ENCODE measurements around the gene CCDC68.

Gene CCDC68

GRCh38 chr18:54919412-54919811, 39.8 kb downstream of the CCDC68 start:
- DNase-seq (ENCODE audit: low spot score) = peak; percentile 93

GRCh38 chr18:54918060-54918459, 41.2 kb downstream of the CCDC68 start:
- peak; percentile 93 for DNase-seq (ENCODE audit: low spot score)

GRCh38 chr18:54916507-54916906, 42.8 kb downstream of the CCDC68 start:
- DNase-seq (ENCODE audit: low spot score) = no peak

GRCh38 chr18:54914816-54915215, 44.4 kb downstream of the CCDC68 start:
- no peak for DNase-seq (ENCODE audit: low spot score)

- DNase-seq (ENCODE audit: low spot score) = no peak
Observed at GRCh38 chr18:54911551-54911950, 47.7 kb downstream of the CCDC68 start.

- no peak for DNase-seq (ENCODE audit: low spot score)
Observed at GRCh38 chr18:54910161-54910919, 48.9 kb downstream of the CCDC68 start.

- DNase-seq (ENCODE audit: low spot score) = no peak
Observed at GRCh38 chr18:54909538-54909937, 49.7 kb downstream of the CCDC68 start.

- no peak for DNase-seq (ENCODE audit: low spot score)
Observed at GRCh38 chr18:54906331-54907185, 52.7 kb downstream of the CCDC68 start.

GRCh38 chr18:54905629-54906028, 53.6 kb downstream of the CCDC68 start:
- no peak for DNase-seq (ENCODE audit: low spot score)

- DNase-seq (ENCODE audit: low spot score) = no peak
Observed at GRCh38 chr18:54904581-54904980, 54.7 kb downstream of the CCDC68 start.

GRCh38 chr18:54900290-54900689, 59.0 kb downstream of the CCDC68 start:
- DNase-seq (ENCODE audit: low spot score) = no peak

GRCh38 chr18:54899500-54899899, 59.8 kb downstream of the CCDC68 start:
- no peak for DNase-seq (ENCODE audit: low spot score)

GRCh38 chr18:54888933-54889332, 70.3 kb downstream of the CCDC68 start:
- DNase-seq (ENCODE audit: low spot score) = no peak

GRCh38 chr18:54888378-54888777, 70.9 kb downstream of the CCDC68 start:
- DNase-seq (ENCODE audit: low spot score) = no peak

GRCh38 chr18:54883816-54884604, 75.3 kb downstream of the CCDC68 start:
- no peak for DNase-seq (ENCODE audit: low spot score)

GRCh38 chr18:54882318-54882717, 76.9 kb downstream of the CCDC68 start:
- no peak for DNase-seq (ENCODE audit: low spot score)

GRCh38 chr18:54881229-54881768, 78.0 kb downstream of the CCDC68 start:
- peak; percentile 12 for DNase-seq (ENCODE audit: low spot score)

- peak; percentile 57 for DNase-seq (ENCODE audit: low spot score)
Observed at GRCh38 chr18:54880395-54881105, 78.7 kb downstream of the CCDC68 start.

GRCh38 chr18:54879691-54880090, 79.6 kb downstream of the CCDC68 start:
- no peak for DNase-seq (ENCODE audit: low spot score)

- no peak for DNase-seq (ENCODE audit: low spot score)
Observed at GRCh38 chr18:54878659-54879358, 80.5 kb downstream of the CCDC68 start.

Measured in SK-N-DZ (cell line).